Mucosa of descending colon (tissue), 3 donors: ENCODE results near the gene TMEM209. TPM values are rescaled to one million over a fixed set of nuclear protein-coding genes. Genes with fewer than 3 reads are reported as not detected.

Experiments
- ATAC-seq: fragments of 200-7000 bp; cut with Tn5 transposase; one replicate; pipeline ENCODE4 v1.9.1; 2020; ENCODE audit warnings: mild to moderate bottlenecking, moderate library complexity
- DNase-seq, 3 donors: peaks; one replicate each; pipeline ENCODE4 v3.0.0-alpha.2; 2020
- H3K36me3 ChIP-seq: fragments of 200-600 bp; one replicate; pipeline ENCODE4 v1.8.0; 2021; ENCODE audit warnings: low read depth, mild to moderate bottlenecking
- H3K4me1 ChIP-seq: fragments of 200-600 bp; one replicate; pipeline ENCODE4 v1.8.0; 2021; ENCODE audit warnings: low read depth, mild to moderate bottlenecking
- H3K4me3 ChIP-seq: fragments of 200-600 bp; one replicate; pipeline ENCODE4 v1.8.0; 2021; ENCODE audit warnings: mild to moderate bottlenecking
- H3K9me3 ChIP-seq: fragments of 200-600 bp; one replicate; pipeline ENCODE4 v1.8.0; 2021; ENCODE audit warnings: mild to moderate bottlenecking
- CTCF ChIP-seq: fragments of 200-600 bp; IDR thresholded peaks from one replicate; pipeline ENCODE4 v1.8.0; 2022; ENCODE audit warnings: antibody characterized with exemption, mild to moderate bottlenecking
- intact Hi-C, 2 donors: fragments of 100-400 bp; cut with DNase I in 1 of 2; cut with micrococcal nuclease in 1 of 2; formaldehyde crosslinking; loops; one replicate each; pipeline versions ENCODE4 v1.11.0 to v1.11.1; 2022; cut with DNase I, micrococcal nuclease
- total RNA-seq, 3 donors: library from RNA; stranded (reverse); fragmentation: NEBNext Ultra II Directional in 2 of 3; extraction: Animal tissue kit (Norgen Biotek cat#: 25700) in 2 of 3; gene quantifications; one replicate each; pipeline versions ENCODE4 v1.2.1 to v1.2.4, GENCODE V29; 2021 to 2023
- donor health status: DM: no; HTN: no; CAD: no; lungs with moderate emphysema.
- donor health status: DM: no; HTN: no; CAD: no.
- donor health status: DM: no; HTN: yes; CAD: no.

TMEM209 gene
- total RNA-seq, 3 donors from 2014 or later, result 19.1 to 28.9 (median 27.6) TPM

GRCh38 chr7:130182990-130183389, 22.2 kb downstream of the TMEM209 start:
- Histone ChIP-seq H3K36me3 (peaks cover 3% of the 10 kb centered on the region), H3K4me3 (no peak overlapping the region), H3K4me1 (no peaks in the 10 kb centered on the region), H3K9me3 (no peaks in the 10 kb centered on the region)
- ATAC-seq (no peak), DNase-seq (no peak)
- intact Hi-C loops, result no loop called here
- TF ChIP-seq CTCF, result no peak

GRCh38 chr7:130181263-130181605, 24.0 kb downstream of the TMEM209 start:
- no peak for DNase-seq
- no peak for ATAC-seq

GRCh38 chr7:130180571-130181262, 24.5 kb downstream of the TMEM209 start:
- Histone ChIP-seq H3K36me3 (peaks cover 3% of the 10 kb centered on the region), H3K4me1 (no peaks in the 10 kb centered on the region), H3K9me3 (no peaks in the 10 kb centered on the region), H3K4me3 (no peak overlapping the region)
- intact Hi-C loops, result no loop called here
- no peak for ATAC-seq
- TF ChIP-seq CTCF, result no peak
- no peak for DNase-seq

More at GRCh38 chr7:130181263-130181605, 24.0 kb downstream of the TMEM209 start:
- Histone ChIP-seq H3K36me3 (peaks cover 3% of the 10 kb centered on the region), H3K9me3 (no peaks in the 10 kb centered on the region), H3K4me1 (no peaks in the 10 kb centered on the region), H3K4me3 (no peak overlapping the region)
- TF ChIP-seq CTCF, result no peak
- intact Hi-C loops, result no loop called here

GRCh38 chr7:130179631-130180030, 25.6 kb downstream of the TMEM209 start:
- no peak for TF ChIP-seq CTCF
- Histone ChIP-seq H3K36me3 (peaks cover 3% of the 10 kb centered on the region), H3K9me3 (no peaks in the 10 kb centered on the region), H3K4me1 (no peaks in the 10 kb centered on the region), H3K4me3 (no peak overlapping the region)
- intact Hi-C loops, result no loop called here
- no peak for DNase-seq
- ATAC-seq, result no peak

GRCh38 chr7:130178251-130178650, 27.0 kb downstream of the TMEM209 start:
- Histone ChIP-seq H3K4me3 (no peak overlapping the region), H3K4me1 (no peaks in the 10 kb centered on the region), H3K36me3 (peaks cover 3% of the 10 kb centered on the region), H3K9me3 (no peaks in the 10 kb centered on the region)
- intact Hi-C loops, result no loop called here
- DNase-seq (no peak), ATAC-seq (no peak)
- no peak for TF ChIP-seq CTCF
